Hematopoietic multipotent progenitor cell (in vitro differentiated cells): ENCODE results near the gene GALNT8. TPM values are rescaled to one million over a fixed set of nuclear protein-coding genes. Genes with fewer than 3 reads are reported as not detected.

Experiments
- total RNA-seq: library from RNA; depleted of rRNA; stranded (reverse); fragments of >200 nt; gene quantifications from one replicate; pipeline ENCODE4 v1.2.3, GENCODE V29; 2012

Gene GALNT8
- total RNA-seq, 1 donor = 1.1 TPM

Other genes starting within 250 kb of the GALNT8 start
- 2.2 TPM for gene RAD51AP1, start 181.5 kb upstream of the GALNT8 start, total RNA-seq
- gene DYRK4, start 158.2 kb upstream of the GALNT8 start, total RNA-seq = 19.1 TPM
- 1.1 TPM for gene AKAP3, start 71.3 kb upstream of the GALNT8 start, total RNA-seq
- gene NDUFA9, start 71.3 kb upstream of the GALNT8 start, total RNA-seq = 103 TPM
- under 0.01 TPM for gene KCNA1, start 189.5 kb downstream of the GALNT8 start, total RNA-seq